ENCODE data around the gene DAAM2. TPM values are rescaled to one million over a fixed set of nuclear protein-coding genes. Genes with fewer than 3 reads are reported as not detected.

Gene DAAM2
- total RNA-seq, 2 experiments from 2014 or later: not detected

DNA sequence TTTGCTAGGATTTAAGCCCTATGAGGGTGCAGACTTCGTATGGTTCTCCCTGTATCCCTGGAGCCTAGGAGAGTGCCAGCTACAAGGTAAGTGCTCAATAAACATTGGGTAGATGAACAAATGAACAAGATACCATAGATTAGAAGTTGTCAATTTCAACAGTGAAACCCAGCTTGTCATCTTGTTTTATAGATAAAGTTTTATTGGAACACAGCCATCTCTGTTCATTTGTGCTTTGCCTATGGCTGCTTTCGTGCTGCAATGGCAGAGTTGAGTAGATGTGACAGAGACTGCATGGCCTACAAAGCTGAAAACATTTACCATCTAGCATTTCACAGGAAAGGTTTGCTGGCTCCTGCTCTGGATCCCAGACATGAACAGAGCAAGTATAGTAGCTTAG is 5.6 kb downstream of the DAAM2 start:
- H3K4me1 Mint-ChIP-seq: no peaks in the 10 kb centered on the region
- POLR2A ChIA-PET: no interaction called here
- no peak for DNase-seq
- no peaks in the 10 kb centered on the region for H3K36me3 Mint-ChIP-seq
- peaks cover 40% of the 10 kb centered on the region for H3K27me3 Mint-ChIP-seq
- H3K9me3 Mint-ChIP-seq: no peaks in the 10 kb centered on the region
- no peak for ATAC-seq (ENCODE audit: low read depth)
- no peak overlapping the region for H3K27ac Mint-ChIP-seq
- H3K4me3 Mint-ChIP-seq: no peak overlapping the region

- no peaks in the 10 kb centered on the region for H3K4me1 Mint-ChIP-seq
- H3K27me3 Mint-ChIP-seq: peaks cover 17% of the 10 kb centered on the region
- H3K9me3 Mint-ChIP-seq: no peaks in the 10 kb centered on the region
- no peak overlapping the region for H3K27ac Mint-ChIP-seq
- H3K36me3 Mint-ChIP-seq: no peaks in the 10 kb centered on the region
- POLR2A ChIA-PET: no interaction called here
- DNase-seq (no peak), ATAC-seq (ENCODE audit: low read depth) (no peak)
- no peak overlapping the region for H3K4me3 Mint-ChIP-seq
Measured at GRCh38 chr6:39800034-39801032, 8.2 kb downstream of the DAAM2 start.

DNA sequence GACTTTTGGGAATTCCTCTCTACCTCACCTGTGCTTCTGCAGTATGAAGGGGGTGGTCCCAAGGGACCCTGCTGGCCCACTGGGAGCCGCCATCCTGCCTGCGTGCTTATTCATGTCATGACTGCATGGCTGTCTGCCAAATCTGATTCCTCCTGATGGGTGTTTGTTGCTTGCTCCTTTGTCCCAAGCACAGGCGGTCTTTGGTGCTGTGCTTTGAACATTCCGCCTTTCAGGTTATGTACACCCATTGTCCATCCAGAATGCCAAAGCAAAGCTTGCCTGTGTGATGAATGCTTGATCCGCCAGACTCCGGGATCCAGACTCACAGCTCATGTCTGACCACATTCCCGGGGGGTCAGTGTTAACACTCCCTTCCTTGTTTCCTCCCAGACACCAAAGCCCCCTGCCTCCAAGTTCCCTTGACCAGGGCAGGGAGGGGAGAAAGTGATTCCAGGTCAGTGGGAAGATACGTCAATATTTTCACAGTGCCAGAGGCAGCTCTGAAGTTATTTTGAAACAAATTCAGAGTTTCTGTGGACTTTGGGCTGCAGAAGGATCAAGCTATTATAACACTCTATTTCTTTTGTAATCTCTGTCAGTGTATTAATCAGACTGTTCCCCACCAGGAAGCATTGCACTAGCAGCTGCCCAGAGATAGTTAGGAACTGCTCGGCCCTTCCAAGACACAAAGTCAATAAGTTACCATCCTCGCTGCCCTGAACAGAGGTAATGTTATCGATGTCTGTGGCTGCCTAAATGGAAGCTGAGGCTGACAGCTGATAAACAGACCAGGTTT is 9.5 kb downstream of the DAAM2 start:
- Mint-ChIP-seq H3K9me3 (no peaks in the 10 kb centered on the region), H3K27me3 (peaks cover 10% of the 10 kb centered on the region), H3K27ac (no peak overlapping the region), H3K4me3 (no peak overlapping the region), H3K4me1 (no peaks in the 10 kb centered on the region), H3K36me3 (no peaks in the 10 kb centered on the region)
- POLR2A ChIA-PET: no interaction called here
- DNase-seq (no peak), ATAC-seq (ENCODE audit: low read depth) (no peak)

DNA sequence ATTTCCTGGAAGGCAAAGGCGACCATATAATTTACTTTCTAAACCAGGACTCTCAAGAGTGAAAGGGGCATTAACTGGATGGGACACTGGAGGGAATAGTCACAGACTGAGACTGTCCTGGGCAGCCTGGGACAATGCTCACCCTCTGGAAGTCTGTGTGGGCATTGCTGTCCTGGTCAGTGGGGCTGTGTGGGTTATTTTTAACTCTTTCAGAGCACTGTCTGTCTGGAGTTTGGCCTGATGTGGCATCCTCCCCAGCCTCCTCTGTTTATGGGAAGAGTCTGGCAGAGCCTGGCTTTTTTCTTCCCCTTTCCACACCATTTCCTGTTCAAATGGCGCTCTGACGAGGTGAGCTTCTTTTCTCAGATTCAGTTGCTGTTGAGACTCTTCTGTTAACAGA is 11.7 kb downstream of the DAAM2 start:
- no peaks in the 10 kb centered on the region for H3K36me3 Mint-ChIP-seq
- POLR2A ChIA-PET: no interaction called here
- no peak for DNase-seq

DNA sequence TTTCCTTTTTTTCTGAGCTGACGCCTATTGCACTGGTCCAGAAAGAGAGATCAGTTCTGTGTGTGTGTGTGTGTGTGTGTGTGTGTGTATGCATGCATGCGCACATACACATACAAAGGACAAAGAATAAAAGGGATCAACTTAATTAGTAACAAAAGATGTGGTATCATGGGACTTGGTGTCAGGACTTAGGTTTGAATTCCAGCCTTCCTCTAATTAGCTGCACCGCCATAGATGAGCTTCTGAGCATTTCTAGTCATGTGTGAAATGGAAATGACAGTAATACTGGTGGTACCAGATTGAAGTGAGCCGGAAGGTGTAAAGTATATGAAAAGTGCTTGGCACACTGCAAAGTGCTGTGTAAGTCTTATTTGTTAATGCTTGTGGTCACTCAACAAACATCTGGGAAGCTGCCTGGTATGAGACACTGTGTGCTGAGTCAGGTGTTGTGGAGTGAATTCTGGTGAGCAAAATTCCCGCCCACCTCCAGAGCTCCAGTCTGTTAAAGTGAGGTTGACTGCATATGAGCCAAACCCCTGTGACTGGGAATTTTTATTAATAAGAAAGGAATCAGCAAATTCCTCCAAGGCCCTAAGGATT is 12.4 kb downstream of the DAAM2 start:
- H3K9me3 Mint-ChIP-seq: no peaks in the 10 kb centered on the region
- peaks cover 13% of the 10 kb centered on the region for H3K27me3 Mint-ChIP-seq
- H3K36me3 Mint-ChIP-seq: no peaks in the 10 kb centered on the region
- ATAC-seq (ENCODE audit: low read depth) (no peak), DNase-seq (no peak)
- H3K4me3 Mint-ChIP-seq: no peak overlapping the region
- H3K4me1 Mint-ChIP-seq: no peaks in the 10 kb centered on the region
- POLR2A ChIA-PET: no interaction called here
- H3K27ac Mint-ChIP-seq: no peak overlapping the region

More for the DNA sequence above, 11.7 kb downstream of the DAAM2 start:
- H3K4me1 Mint-ChIP-seq: no peaks in the 10 kb centered on the region
- H3K4me3 Mint-ChIP-seq: no peak overlapping the region
- no peak overlapping the region for H3K27ac Mint-ChIP-seq
- peaks cover 12% of the 10 kb centered on the region for H3K27me3 Mint-ChIP-seq
- H3K9me3 Mint-ChIP-seq: no peaks in the 10 kb centered on the region
- ATAC-seq (ENCODE audit: low read depth): no peak

DNA sequence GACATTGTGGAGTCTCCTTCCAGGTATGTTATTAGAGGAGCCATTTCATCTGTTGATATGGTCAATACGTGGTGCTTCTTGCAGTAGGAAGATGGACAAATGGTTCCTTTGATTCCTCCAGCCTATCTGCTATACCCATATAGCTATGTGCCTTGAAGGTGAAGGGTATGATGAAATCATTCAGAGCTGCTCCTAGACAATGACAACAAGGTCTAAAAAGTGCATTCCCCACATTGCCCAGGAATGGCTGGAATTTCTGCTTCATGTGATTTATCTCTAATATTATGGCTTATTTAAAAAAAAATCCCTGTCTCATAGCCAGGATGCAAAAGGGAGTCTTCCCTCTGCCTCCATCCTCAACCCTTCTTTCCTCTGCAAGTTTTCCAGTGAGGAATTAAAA is 14.1 kb downstream of the DAAM2 start:
- POLR2A ChIA-PET: no interaction called here
- no peak for ATAC-seq (ENCODE audit: low read depth)

GRCh38 chr6:39808346-39808745 is 16.2 kb downstream of the DAAM2 start:
- H3K27ac Mint-ChIP-seq: no peak overlapping the region
- no peak overlapping the region for H3K4me3 Mint-ChIP-seq
- no peaks in the 10 kb centered on the region for H3K9me3 Mint-ChIP-seq
- H3K27me3 Mint-ChIP-seq: peaks cover 11% of the 10 kb centered on the region
- H3K36me3 Mint-ChIP-seq: no peaks in the 10 kb centered on the region
- POLR2A ChIA-PET: no interaction called here
- no peak for ATAC-seq (ENCODE audit: low read depth)
- no peak for DNase-seq
- no peaks in the 10 kb centered on the region for H3K4me1 Mint-ChIP-seq

More for the DNA sequence above, 14.1 kb downstream of the DAAM2 start:
- no peak overlapping the region for H3K27ac Mint-ChIP-seq
- H3K9me3 Mint-ChIP-seq: no peaks in the 10 kb centered on the region
- peaks cover 13% of the 10 kb centered on the region for H3K27me3 Mint-ChIP-seq
- DNase-seq: no peak
- no peaks in the 10 kb centered on the region for H3K4me1 Mint-ChIP-seq
- no peaks in the 10 kb centered on the region for H3K36me3 Mint-ChIP-seq
- no peak overlapping the region for H3K4me3 Mint-ChIP-seq

DNA sequence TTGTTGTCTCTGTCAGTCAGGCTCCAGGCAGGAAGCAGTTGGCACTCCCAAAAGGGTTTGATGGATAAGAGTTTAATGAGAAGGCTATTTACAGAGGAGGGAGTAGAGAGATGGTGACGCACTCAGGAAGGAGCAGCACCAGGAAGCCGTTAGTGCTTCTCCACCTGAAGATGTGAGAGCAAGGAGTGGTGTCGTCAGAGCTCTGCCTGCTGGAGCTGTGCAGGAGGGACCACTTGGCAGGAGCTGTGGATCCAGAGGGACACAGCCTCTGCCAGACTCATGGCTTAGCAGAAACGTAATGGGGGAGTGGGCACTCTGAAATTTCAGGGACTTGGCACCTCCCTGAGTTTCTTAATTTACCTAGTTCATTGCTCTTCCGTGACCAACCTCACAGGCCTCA is 16.8 kb downstream of the DAAM2 start:
- Mint-ChIP-seq H3K4me3 (no peak overlapping the region), H3K27ac (no peak overlapping the region), H3K9me3 (no peaks in the 10 kb centered on the region), H3K4me1 (no peaks in the 10 kb centered on the region), H3K27me3 (peaks cover 11% of the 10 kb centered on the region), H3K36me3 (no peaks in the 10 kb centered on the region)
- no peak for DNase-seq
- no peak for ATAC-seq (ENCODE audit: low read depth)
- POLR2A ChIA-PET: no interaction called here

- no peak overlapping the region for H3K4me3 Mint-ChIP-seq
- DNase-seq (no peak), ATAC-seq (ENCODE audit: low read depth) (no peak)
- no peaks in the 10 kb centered on the region for H3K36me3 Mint-ChIP-seq
- no peaks in the 10 kb centered on the region for H3K9me3 Mint-ChIP-seq
- H3K27me3 Mint-ChIP-seq: peaks cover 12% of the 10 kb centered on the region
- H3K27ac Mint-ChIP-seq: no peak overlapping the region
- no peaks in the 10 kb centered on the region for H3K4me1 Mint-ChIP-seq
- POLR2A ChIA-PET: no interaction called here
Measured at GRCh38 chr6:39811835-39812345, 19.7 kb downstream of the DAAM2 start.

DNA sequence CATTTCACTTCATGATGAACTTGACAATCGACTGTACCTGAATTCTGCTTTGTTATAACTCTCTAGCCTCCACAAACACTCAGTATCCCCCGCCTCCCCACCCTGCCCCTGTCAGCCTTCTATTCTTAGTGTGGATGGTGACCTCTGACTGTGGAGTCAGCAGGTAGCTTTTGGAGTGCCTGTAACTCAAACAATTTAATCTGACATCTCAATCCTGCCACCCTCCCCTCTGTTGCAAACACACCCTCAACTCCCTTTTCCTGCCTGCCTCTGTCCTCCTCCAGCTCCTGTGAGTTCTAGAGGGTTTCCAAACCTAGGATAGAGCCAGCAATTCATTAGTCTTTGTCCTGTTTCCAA is 20.3 kb downstream of the DAAM2 start:
- H3K4me1 Mint-ChIP-seq: no peaks in the 10 kb centered on the region
- no peak overlapping the region for H3K27ac Mint-ChIP-seq
- H3K36me3 Mint-ChIP-seq: no peaks in the 10 kb centered on the region
- POLR2A ChIA-PET: no interaction called here
- DNase-seq (no peak), ATAC-seq (ENCODE audit: low read depth) (no peak)
- H3K27me3 Mint-ChIP-seq: peaks cover 11% of the 10 kb centered on the region
- no peaks in the 10 kb centered on the region for H3K9me3 Mint-ChIP-seq
- no peak overlapping the region for H3K4me3 Mint-ChIP-seq

GRCh38 chr6:39812853-39813533 is 20.8 kb downstream of the DAAM2 start:
- ATAC-seq (ENCODE audit: low read depth) (no peak), DNase-seq (no peak)
- Mint-ChIP-seq H3K27me3 (peaks cover 11% of the 10 kb centered on the region), H3K4me1 (no peaks in the 10 kb centered on the region), H3K9me3 (no peaks in the 10 kb centered on the region), H3K27ac (no peak overlapping the region), H3K4me3 (no peak overlapping the region), H3K36me3 (no peaks in the 10 kb centered on the region)
- POLR2A ChIA-PET: no interaction called here

- ATAC-seq (ENCODE audit: low read depth) (no peak), DNase-seq (no peak)
- no peaks in the 10 kb centered on the region for H3K9me3 Mint-ChIP-seq
- H3K4me3 Mint-ChIP-seq: no peak overlapping the region
- peaks cover 10% of the 10 kb centered on the region for H3K27me3 Mint-ChIP-seq
- H3K36me3 Mint-ChIP-seq: no peaks in the 10 kb centered on the region
- no peak overlapping the region for H3K27ac Mint-ChIP-seq
- POLR2A ChIA-PET: no interaction called here
- H3K4me1 Mint-ChIP-seq: no peaks in the 10 kb centered on the region
Measured at GRCh38 chr6:39814236-39814635, 22.1 kb downstream of the DAAM2 start.

GRCh38 chr6:39815356-39815755 is 23.2 kb downstream of the DAAM2 start:
- H3K9me3 Mint-ChIP-seq: no peaks in the 10 kb centered on the region
- DNase-seq (no peak), ATAC-seq (ENCODE audit: low read depth) (no peak)
- H3K36me3 Mint-ChIP-seq: no peaks in the 10 kb centered on the region
- H3K4me1 Mint-ChIP-seq: no peaks in the 10 kb centered on the region
- no peak overlapping the region for H3K27ac Mint-ChIP-seq
- POLR2A ChIA-PET: no interaction called here
- no peak overlapping the region for H3K4me3 Mint-ChIP-seq
- peaks cover 8% of the 10 kb centered on the region for H3K27me3 Mint-ChIP-seq
